Testis (tissue), 3 donors: ENCODE data around the gene ADAM12. TPM values are rescaled to one million over a fixed set of nuclear protein-coding genes. Genes with fewer than 3 reads are reported as not detected.

ENCODE experiments used
- DNase-seq: peaks from one replicate; pipeline ENCODE4 v3.0.0-alpha.2; 2019
- H3K27ac ChIP-seq, 2 donors: fragments of 200-600 bp; sonication (generic); one replicate each; pipeline ENCODE4 v1.5.1; 2019
- H3K27me3 ChIP-seq: fragments of 200-600 bp; sonication (generic); one replicate; pipeline ENCODE4 v1.5.1; 2019
- H3K36me3 ChIP-seq: fragments of 200-600 bp; sonication (generic); one replicate; pipeline ENCODE4 v1.5.1; 2017; ENCODE audit warnings: low read depth; ENCODE audit errors: missing control alignments
- H3K4me1 ChIP-seq: fragments of 200-600 bp; sonication (generic); one replicate; pipeline ENCODE4 v1.5.1; 2019
- H3K4me3 ChIP-seq, 2 donors: fragments of 200-600 bp; sonication (generic); one replicate each; pipeline ENCODE4 v1.5.1; 2017 to 2019
- H3K9me3 ChIP-seq: fragments of 200-600 bp; sonication (generic); one replicate; pipeline ENCODE4 v1.5.1; 2017
- POLR2A ChIP-seq: fragments of 450-650 bp; IDR thresholded peaks from one replicate; pipeline ENCODE4 v1.6.1; 2017; ENCODE audit warnings: antibody characterized with exemption, mild to moderate bottlenecking, moderate library complexity
- WGBS, 2 donors: methylation state at CpG; one replicate each; pipeline ENCODE4 v1.1.5; 2018; 5-methylcytosine and 5-hydroxymethylcytosine counted together
- intact Hi-C: fragments of 100-400 bp; cut with DNase I; formaldehyde crosslinking; loops from one replicate; pipeline ENCODE4 v1.15.1; 2023; ENCODE audit warnings: low total_unique reads
- polyA plus RNA-seq: library from polyadenylated mRNA; stranded (reverse); fragments of 350-450 nt; fragmentation: Illumina TruSeq; extraction: RNeasy Lipid Tissue Mini Kit (QIAGEN cat#74804); gene quantifications from one replicate; pipeline ENCODE4 v1.2.3, GENCODE V29; 2014; ENCODE audit warnings: low read depth, low replicate concordance; ENCODE audit not compliant: insufficient read depth
- total RNA-seq, 2 donors: library from RNA; depleted of rRNA; stranded (reverse); fragments of >200 nt; gene quantifications; one replicate each; pipeline ENCODE4 v1.2.3, GENCODE V29; 2016
- TF ChIP-seq, protein P1 (sequence below), 3 experiments: fragments of 450-650 bp in 2 of 3; fragments of 200-600 bp in 1 of 3; sonication (generic) in 1 of 3; IDR thresholded peaks; one replicate each; pipeline ENCODE4 v1.5.1; 2016 to 2019; ENCODE audit warnings: antibody characterized with exemption in 3 of 3, mild to moderate bottlenecking in 2 of 3, moderate library complexity in 1 of 3

Gene ADAM12
- total and polyA plus RNA-seq, 3 donors from 2014 or later = 2.8 to 9.2 (median 6.1) TPM

DNA sequence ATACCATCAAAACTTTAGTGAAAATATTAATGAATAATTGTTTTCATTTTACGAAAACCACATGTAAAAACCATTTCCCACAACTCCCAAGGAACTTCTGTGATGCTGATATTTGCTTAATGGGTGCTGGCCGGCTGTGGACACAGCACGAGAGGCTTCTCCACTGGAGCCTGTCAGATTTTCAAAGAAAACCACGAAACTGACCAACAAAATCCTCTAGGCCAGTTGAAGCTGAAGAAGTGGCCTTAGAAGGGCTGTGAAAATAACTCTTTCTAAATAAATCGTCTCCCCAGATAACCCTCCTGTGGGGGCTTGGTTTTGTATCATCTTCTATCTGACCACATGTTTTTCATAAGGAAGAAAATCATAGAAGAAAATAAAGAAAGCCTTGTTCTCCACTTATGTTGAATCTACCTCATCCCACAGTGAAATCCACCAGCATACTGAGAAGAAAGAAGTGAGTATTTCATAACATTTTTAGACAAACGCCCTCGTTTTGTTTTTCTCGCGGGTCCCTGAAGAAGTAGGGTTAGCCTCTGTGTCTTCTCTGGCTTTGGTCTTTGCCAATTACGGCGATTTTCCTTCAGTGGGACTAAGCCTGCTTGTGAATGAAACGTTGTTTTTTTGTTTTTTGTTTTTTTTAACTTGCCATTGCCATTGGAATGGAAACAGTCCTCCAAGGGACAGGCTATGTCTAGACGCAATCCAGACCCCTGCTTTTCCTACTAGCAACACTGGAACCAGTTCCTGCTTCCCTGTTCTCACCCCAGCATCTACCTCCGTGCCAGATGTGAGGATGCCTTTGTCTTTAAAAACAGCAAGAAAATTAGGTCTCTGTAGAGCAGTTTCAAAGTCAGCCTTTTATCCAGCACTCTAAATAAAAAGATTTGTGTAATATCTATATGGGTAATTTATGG lies 123.9 kb downstream of the ADAM12 start:
- H3K27ac ChIP-seq = no peak overlapping the region
- WGBS, 2 donors = 45 to 50% methylated on average over 14 of the region's 14 CpGs
- no peaks in the 10 kb centered on the region for H3K36me3 ChIP-seq
- DNase-seq = no peak
- no peaks in the 10 kb centered on the region for H3K4me1 ChIP-seq
- no peak overlapping the region for H3K4me3 ChIP-seq
- TF ChIP-seq, protein P1, sequence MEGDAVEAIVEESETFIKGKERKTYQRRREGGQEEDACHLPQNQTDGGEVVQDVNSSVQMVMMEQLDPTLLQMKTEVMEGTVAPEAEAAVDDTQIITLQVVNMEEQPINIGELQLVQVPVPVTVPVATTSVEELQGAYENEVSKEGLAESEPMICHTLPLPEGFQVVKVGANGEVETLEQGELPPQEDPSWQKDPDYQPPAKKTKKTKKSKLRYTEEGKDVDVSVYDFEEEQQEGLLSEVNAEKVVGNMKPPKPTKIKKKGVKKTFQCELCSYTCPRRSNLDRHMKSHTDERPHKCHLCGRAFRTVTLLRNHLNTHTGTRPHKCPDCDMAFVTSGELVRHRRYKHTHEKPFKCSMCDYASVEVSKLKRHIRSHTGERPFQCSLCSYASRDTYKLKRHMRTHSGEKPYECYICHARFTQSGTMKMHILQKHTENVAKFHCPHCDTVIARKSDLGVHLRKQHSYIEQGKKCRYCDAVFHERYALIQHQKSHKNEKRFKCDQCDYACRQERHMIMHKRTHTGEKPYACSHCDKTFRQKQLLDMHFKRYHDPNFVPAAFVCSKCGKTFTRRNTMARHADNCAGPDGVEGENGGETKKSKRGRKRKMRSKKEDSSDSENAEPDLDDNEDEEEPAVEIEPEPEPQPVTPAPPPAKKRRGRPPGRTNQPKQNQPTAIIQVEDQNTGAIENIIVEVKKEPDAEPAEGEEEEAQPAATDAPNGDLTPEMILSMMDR (IDR thresholded peaks at IDR 0.05) = no peak
- TF ChIP-seq POLR2A = no peak
- no peaks in the 10 kb centered on the region for H3K27me3 ChIP-seq
- H3K9me3 ChIP-seq = no peaks in the 10 kb centered on the region
- intact Hi-C loops = no loop called here

DNA sequence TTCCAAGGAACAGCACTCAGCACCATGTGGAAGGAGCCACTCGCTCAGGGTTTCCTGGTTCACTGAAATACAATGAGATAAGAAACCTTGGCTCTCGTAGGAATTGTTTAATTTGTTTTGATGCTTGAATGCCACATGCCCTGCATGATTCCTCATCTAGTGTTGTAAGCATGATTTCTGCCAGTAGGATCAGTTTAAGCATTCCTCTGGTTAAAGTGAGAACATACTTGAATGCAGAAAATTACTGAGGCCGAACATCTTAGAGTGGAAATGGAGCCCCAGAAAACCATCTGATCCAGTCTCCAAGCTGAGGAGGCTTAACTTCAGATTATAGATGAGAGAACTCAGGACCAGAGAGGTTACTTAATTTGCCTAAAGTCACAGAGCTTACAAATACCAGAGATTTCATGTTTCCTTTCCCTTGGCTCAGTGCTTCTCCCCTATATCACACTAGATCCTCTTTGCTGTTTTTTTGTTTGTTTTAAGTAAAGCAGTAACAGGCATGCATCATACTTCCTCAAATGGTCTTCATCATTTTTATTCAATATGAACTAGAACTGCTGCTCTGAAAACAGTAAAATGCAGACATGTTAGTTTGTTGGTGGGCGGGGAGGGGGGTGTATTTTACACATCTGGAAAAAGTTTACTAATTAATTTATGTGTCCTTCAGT lies 125.1 kb downstream of the ADAM12 start:
- no peaks in the 10 kb centered on the region for H3K27me3 ChIP-seq
- no peak overlapping the region for H3K27ac ChIP-seq
- WGBS, 2 donors = 69 to 70% methylated on average over 4 of the region's 4 CpGs
- no peaks in the 10 kb centered on the region for H3K36me3 ChIP-seq
- DNase-seq = no peak
- H3K4me3 ChIP-seq = no peak overlapping the region
- intact Hi-C loops = no loop called here
- no peak for TF ChIP-seq POLR2A
- TF ChIP-seq, protein P1 (IDR thresholded peaks at IDR 0.05) = no peak
- H3K9me3 ChIP-seq = no peaks in the 10 kb centered on the region
- no peaks in the 10 kb centered on the region for H3K4me1 ChIP-seq

DNA sequence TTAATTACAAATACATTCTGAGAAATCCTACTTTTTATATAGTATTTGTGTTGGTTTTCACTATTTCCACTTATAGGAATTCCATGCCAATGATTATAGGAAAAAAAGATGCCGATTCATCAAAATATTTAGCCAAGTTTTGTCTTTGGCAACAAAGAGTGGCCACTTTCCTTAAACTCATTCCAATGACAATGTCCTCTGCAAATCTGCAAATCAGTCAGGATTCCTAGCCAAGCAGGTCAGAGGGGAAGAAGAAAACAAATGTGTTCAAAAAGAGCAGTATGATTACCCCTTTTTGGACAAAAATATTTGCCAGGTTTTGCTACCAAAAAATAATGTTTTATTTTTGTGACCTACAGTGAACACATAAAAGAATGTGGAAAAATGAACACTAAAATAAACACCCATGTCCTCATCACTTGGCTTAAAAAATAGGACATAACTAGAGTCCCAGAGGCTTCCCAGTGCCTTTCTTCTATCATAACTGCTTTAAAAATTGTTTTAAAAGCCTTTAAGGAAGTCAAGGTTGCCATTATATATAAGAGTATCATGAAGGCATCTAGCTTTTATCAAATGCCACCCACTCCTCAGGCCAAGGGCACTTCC lies 125.9 kb downstream of the ADAM12 start:
- WGBS, 2 donors = 65 to 74% methylated on average over 1 of the region's 1 CpG
- no peaks in the 10 kb centered on the region for H3K36me3 ChIP-seq
- no peak overlapping the region for H3K27ac ChIP-seq
- H3K4me1 ChIP-seq = no peaks in the 10 kb centered on the region
- no peaks in the 10 kb centered on the region for H3K9me3 ChIP-seq
- no peak overlapping the region for H3K4me3 ChIP-seq
- intact Hi-C loops = no loop called here
- DNase-seq = no peak
- H3K27me3 ChIP-seq = no peaks in the 10 kb centered on the region
- TF ChIP-seq POLR2A = no peak
- TF ChIP-seq, protein P1 (IDR thresholded peaks at IDR 0.05) = no peak

GRCh38 chr10:126259760-126260479 lies 128.4 kb downstream of the ADAM12 start:
- intact Hi-C loops = no loop called here
- no peak overlapping the region for H3K4me3 ChIP-seq
- no peaks in the 10 kb centered on the region for H3K9me3 ChIP-seq
- TF ChIP-seq POLR2A = no peak
- TF ChIP-seq, protein P1 (IDR thresholded peaks at IDR 0.05) = no peak
- H3K27me3 ChIP-seq = no peaks in the 10 kb centered on the region
- no peak for DNase-seq
- WGBS, 2 donors = 80 to 87% methylated on average over 7 of the region's 7 CpGs
- H3K27ac ChIP-seq = no peak overlapping the region
- no peaks in the 10 kb centered on the region for H3K36me3 ChIP-seq
- no peaks in the 10 kb centered on the region for H3K4me1 ChIP-seq
